ENCODE results near the gene PLXNB1. TPM values are rescaled to one million over a fixed set of nuclear protein-coding genes. Genes with fewer than 3 reads are reported as not detected.

The PLXNB1 gene
- total and polyA plus RNA-seq, 2 of the 13 experiments (the other 11 are each of a cell fraction or from before 2014, with no cell fraction given): 86.0 to 143 TPM

DNA sequence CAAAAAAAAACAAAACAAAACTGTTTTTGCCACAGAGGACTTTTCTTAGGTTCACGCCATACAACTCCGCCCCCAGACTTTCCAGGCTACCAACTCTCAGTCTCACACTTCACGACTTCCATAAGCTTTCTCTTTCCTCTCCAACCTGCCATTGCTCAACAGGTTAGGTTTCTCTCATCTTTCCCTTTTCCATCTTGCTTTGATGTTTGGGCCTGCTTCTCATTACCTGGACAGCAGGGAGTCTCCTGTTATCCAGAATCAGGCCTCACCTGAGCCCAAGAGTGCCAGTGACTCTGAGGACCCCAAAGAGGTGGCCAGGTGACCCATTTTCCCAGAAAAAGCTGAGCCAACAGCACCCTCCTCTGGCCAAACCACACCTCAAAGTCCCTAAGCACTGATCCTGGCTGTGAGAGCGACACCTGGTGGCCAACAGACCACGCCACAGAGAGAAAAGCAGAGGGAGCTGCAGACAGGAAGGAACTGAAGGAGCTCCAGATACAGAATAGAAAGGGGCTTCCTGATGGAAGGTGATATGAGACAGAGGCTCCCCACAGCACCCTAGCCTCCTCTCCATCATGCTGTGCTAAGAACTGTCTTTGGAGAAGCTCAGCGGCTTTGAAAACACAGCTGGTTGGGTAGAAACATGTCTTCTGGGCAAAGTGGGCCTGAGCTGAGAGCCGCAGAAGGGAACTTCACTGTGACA lies 6.0 kb upstream of the PLXNB1 start (continued):
- TF ChIP-seq HNF4A (CRISPR knock-in tag; IDR thresholded peaks at IDR 0.05) (peak; percentile 19; the same call in 1 of the 2 replicates), ZNF496 (CRISPR knock-in tag; IDR thresholded peaks at IDR 0.05; ENCODE audit: insufficient replicate concordance) (no peak), HOXA9 (CRISPR knock-in tag; IDR thresholded peaks at IDR 0.05; ENCODE audit: borderline replicate concordance) (no peak), SOX5 (CRISPR knock-in tag; IDR thresholded peaks at IDR 0.05; ENCODE audit: borderline replicate concordance) (peak; percentile 47; the same call in 1 of the 2 replicates), KDM1A (CRISPR knock-in tag; IDR thresholded peaks at IDR 0.05) (no peak), ZNF564 (CRISPR knock-in tag; IDR thresholded peaks at IDR 0.05) (no peak), ZNF501 (CRISPR knock-in tag; IDR thresholded peaks at IDR 0.05) (peak; percentile 89), MED8 (CRISPR knock-in tag; IDR thresholded peaks at IDR 0.05; ENCODE audit: insufficient replicate concordance) (no peak), ELF1 (CRISPR knock-in tag; IDR thresholded peaks at IDR 0.05) (peak; percentile 38; the same call in 1 of the 2 replicates), YY1 (IDR thresholded peaks at IDR 0.05; ENCODE audit: insufficient read depth, insufficient replicate concordance, low read depth, low read length) (peak; percentile 71), SAFB2 (CRISPR knock-in tag; IDR thresholded peaks at IDR 0.05; ENCODE audit: borderline replicate concordance, low read depth) (no peak), ZNF644 (CRISPR knock-in tag; IDR thresholded peaks at IDR 0.05; ENCODE audit: low read depth) (no peak), ZBTB21 (CRISPR knock-in tag; IDR thresholded peaks at IDR 0.05) (no peak), CCAR2 (optimal IDR thresholded peaks at IDR 0.05; ENCODE audit: low read depth, low read length) (no peak), ZFP36 (IDR thresholded peaks at IDR 0.05; ENCODE audit: borderline replicate concordance, low read depth, low read length, partially characterized antibody) (peak; percentile 40), KLF16 (CRISPR knock-in tag; IDR thresholded peaks at IDR 0.05) (peak in 1 of 2 experiments; percentile 81; a peak in 2 of 4 replicates), ZNF263 (CRISPR knock-in tag; IDR thresholded peaks at IDR 0.05) (peak; percentile 40; the same call in 1 of the 2 replicates), PPARG (CRISPR knock-in tag; conservative IDR thresholded peaks at IDR 0.05) (0 out of 2 replicates have a peak, but pooled peaks have one; percentile 40), KDM2A (CRISPR knock-in tag; IDR thresholded peaks at IDR 0.05; ENCODE audit: borderline replicate concordance, low read depth) (peak; percentile 74; the same call in 1 of the 2 replicates)
- TF ChIP-seq, protein P1, sequence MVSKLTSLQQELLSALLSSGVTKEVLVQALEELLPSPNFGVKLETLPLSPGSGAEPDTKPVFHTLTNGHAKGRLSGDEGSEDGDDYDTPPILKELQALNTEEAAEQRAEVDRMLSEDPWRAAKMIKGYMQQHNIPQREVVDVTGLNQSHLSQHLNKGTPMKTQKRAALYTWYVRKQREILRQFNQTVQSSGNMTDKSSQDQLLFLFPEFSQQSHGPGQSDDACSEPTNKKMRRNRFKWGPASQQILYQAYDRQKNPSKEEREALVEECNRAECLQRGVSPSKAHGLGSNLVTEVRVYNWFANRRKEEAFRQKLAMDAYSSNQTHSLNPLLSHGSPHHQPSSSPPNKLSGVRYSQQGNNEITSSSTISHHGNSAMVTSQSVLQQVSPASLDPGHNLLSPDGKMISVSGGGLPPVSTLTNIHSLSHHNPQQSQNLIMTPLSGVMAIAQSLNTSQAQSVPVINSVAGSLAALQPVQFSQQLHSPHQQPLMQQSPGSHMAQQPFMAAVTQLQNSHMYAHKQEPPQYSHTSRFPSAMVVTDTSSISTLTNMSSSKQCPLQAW (CRISPR knock-in tag; IDR thresholded peaks at IDR 0.05): peak; percentile 82
- TF ChIP-seq, protein P2, sequence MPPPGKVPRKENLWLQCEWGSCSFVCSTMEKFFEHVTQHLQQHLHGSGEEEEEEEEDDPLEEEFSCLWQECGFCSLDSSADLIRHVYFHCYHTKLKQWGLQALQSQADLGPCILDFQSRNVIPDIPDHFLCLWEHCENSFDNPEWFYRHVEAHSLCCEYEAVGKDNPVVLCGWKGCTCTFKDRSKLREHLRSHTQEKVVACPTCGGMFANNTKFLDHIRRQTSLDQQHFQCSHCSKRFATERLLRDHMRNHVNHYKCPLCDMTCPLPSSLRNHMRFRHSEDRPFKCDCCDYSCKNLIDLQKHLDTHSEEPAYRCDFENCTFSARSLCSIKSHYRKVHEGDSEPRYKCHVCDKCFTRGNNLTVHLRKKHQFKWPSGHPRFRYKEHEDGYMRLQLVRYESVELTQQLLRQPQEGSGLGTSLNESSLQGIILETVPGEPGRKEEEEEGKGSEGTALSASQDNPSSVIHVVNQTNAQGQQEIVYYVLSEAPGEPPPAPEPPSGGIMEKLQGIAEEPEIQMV (CRISPR knock-in tag; IDR thresholded peaks at IDR 0.05; ENCODE audit: low read depth): 0 out of 2 replicates have a peak, but pooled peaks have one; percentile 30
- TF ChIP-seq, protein P3, sequence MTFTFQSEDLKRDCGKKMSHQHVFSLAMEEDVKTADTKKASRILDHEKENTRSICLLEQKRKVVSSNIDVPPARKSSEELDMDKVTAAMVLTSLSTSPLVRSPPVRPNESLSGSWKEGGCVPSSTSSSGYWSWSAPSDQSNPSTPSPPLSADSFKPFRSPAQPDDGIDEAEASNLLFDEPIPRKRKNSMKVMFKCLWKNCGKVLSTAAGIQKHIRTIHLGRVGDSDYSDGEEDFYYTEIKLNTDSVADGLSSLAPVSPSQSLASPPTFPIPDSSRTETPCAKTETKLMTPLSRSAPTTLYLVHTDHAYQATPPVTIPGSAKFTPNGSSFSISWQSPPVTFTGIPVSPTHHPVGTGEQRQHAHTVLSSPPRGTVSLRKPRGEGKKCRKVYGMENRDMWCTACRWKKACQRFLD (CRISPR knock-in tag; IDR thresholded peaks at IDR 0.05; ENCODE audit: borderline replicate concordance): 0 out of 2 replicates have a peak, but pooled peaks have one; percentile 30
- TF ChIP-seq, protein P4, sequence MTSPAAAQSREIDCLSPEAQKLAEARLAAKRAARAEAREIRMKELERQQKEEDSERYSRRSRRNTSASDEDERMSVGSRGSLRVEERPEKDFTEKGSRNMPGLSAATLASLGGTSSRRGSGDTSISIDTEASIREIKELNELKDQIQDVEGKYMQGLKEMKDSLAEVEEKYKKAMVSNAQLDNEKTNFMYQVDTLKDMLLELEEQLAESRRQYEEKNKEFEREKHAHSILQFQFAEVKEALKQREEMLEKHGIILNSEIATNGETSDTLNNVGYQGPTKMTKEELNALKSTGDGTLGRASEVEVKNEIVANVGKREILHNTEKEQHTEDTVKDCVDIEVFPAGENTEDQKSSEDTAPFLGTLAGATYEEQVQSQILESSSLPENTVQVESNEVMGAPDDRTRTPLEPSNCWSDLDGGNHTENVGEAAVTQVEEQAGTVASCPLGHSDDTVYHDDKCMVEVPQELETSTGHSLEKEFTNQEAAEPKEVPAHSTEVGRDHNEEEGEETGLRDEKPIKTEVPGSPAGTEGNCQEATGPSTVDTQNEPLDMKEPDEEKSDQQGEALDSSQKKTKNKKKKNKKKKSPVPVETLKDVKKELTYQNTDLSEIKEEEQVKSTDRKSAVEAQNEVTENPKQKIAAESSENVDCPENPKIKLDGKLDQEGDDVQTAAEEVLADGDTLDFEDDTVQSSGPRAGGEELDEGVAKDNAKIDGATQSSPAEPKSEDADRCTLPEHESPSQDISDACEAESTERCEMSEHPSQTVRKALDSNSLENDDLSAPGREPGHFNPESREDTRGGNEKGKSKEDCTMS (CRISPR knock-in tag; conservative IDR thresholded peaks at IDR 0.05): no peak

Data from HepG2 (cell line).